Fibroblast of lung (primary cell): ENCODE results near the gene LCP1.

Experiments used
- CTCF ChIP-seq, 2 donors: IDR thresholded peaks in 1 of 2; conservative IDR thresholded peaks in 1 of 2; 1 replicate in 1 of 2; 2 replicates in 1 of 2; pipeline ENCODE4 v1.5.1; 2011 to 2012; ENCODE audit warnings: low read length in 2 of 2, control low read depth in 1 of 2, inconsistent platforms in 1 of 2, low read depth in 1 of 2, mild to moderate bottlenecking in 1 of 2
- EZH2 ChIP-seq: IDR thresholded peaks from 2 replicates; pipeline ENCODE4 v1.5.1; 2012; ENCODE audit warnings: low read length, control low read depth, mild to moderate bottlenecking; ENCODE audit errors: missing control alignments

- TF ChIP-seq CTCF (conservative IDR thresholded peaks at IDR 0.05 in 1 of 2, IDR thresholded peaks at IDR 0.05 in 1 of 2; ENCODE audit: low read depth in 1 of 2, low read length in 2 of 2) = no peak
- no peak for TF ChIP-seq EZH2
Measured at GRCh38 chr13:46101484-46102254, 80.3 kb downstream of the LCP1 start.
